Osteoblast (primary cell): Measurements from ENCODE around the gene OR9I1. TPM values are rescaled to one million over a fixed set of nuclear protein-coding genes. Genes with fewer than 3 reads are reported as not detected.
A peak's percentile ranks its signal among the peaks of the same experiment; 100 is the strongest.

ENCODE experiments used
- DNase-seq: peaks from one replicate; pipeline ENCODE4 v3.0.0; 2011; ENCODE audit warnings: low spot score, mixed read lengths; ENCODE audit not compliant: insufficient read length; ENCODE audit errors: missing footprints
- H2AFZ ChIP-seq: 2 replicates; pipeline ENCODE4 v1.6.0; 2011; ENCODE audit warnings: mild to moderate bottlenecking, low read length
- H3K27ac ChIP-seq: 2 replicates; pipeline ENCODE4 v1.5.1; 2011; ENCODE audit warnings: mild to moderate bottlenecking, low read depth, low read length, moderate library complexity
- H3K27me3 ChIP-seq: 2 replicates; pipeline ENCODE4 v1.6.0; 2012; ENCODE audit warnings: mild to moderate bottlenecking, control low read depth, inconsistent platforms, low read length, moderate library complexity; ENCODE audit not compliant: insufficient read depth
- H3K36me3 ChIP-seq: 2 replicates; pipeline ENCODE4 v1.5.1; 2011; ENCODE audit warnings: mild to moderate bottlenecking, low read length, control low read depth, moderate library complexity; ENCODE audit not compliant: insufficient read depth
- H3K4me1 ChIP-seq: 2 replicates; pipeline ENCODE4 v1.5.1; 2011; ENCODE audit warnings: mild to moderate bottlenecking, low read length, control low read depth, moderate library complexity; ENCODE audit not compliant: insufficient read depth
- H3K4me2 ChIP-seq: 2 replicates; pipeline ENCODE4 v1.6.0; 2011; ENCODE audit warnings: mild to moderate bottlenecking, low read length; ENCODE audit not compliant: insufficient read depth
- H3K4me3 ChIP-seq: fragments of 200-600 bp; sonication (generic); 3 replicates; pipeline ENCODE4 v1.5.1; 2012; ENCODE audit warnings: mild to moderate bottlenecking, low read length, inconsistent platforms; ENCODE audit not compliant: insufficient read depth
- H3K79me2 ChIP-seq: 2 replicates; pipeline ENCODE4 v1.6.0; 2012; ENCODE audit warnings: mild to moderate bottlenecking, low read length, control low read depth, inconsistent platforms; ENCODE audit not compliant: insufficient read depth
- H3K9me3 ChIP-seq: 2 replicates; pipeline ENCODE4 v1.5.1; 2011; ENCODE audit warnings: low read depth, low read length, control low read depth
- H4K20me1 ChIP-seq: 2 replicates; pipeline ENCODE4 v1.6.0; 2012; ENCODE audit warnings: mild to moderate bottlenecking, low read length, control low read depth; ENCODE audit not compliant: insufficient read depth
- CTCF ChIP-seq: IDR thresholded peaks from 2 replicates; pipeline ENCODE4 v1.5.1; 2011; ENCODE audit warnings: mild to moderate bottlenecking, low read depth, low read length, moderate library complexity; ENCODE audit errors: extremely low read depth
- total RNA-seq: library from RNA; depleted of rRNA; stranded (reverse); fragments of >200 nt; gene quantifications from 2 replicates; pipeline ENCODE4 v1.2.3, GENCODE V29; 2012

The OR9I1 gene
- total RNA-seq, 1 donor, result not detected

DNA sequence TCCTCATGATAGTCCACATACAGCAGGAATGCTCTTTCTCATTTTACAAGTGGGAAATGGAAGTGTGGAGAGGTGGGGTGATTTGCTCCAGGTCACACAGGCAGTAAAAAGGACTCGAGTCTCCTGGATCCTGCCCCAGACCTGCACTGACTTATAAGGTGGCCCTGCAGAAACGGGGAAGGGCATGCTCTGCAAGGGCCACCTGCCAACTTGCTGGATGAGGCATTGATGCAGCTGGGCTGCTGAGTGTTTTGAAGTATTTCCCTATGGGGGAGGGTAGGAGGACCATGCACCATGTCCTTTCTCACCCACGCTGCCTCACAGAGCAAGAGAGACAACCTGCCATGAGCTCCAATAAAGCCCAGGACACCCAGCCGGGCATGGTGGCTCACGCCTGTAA lies 57.6 kb downstream of the OR9I1 start:
- H3K4me2 ChIP-seq, result no peak overlapping the region
- H3K9me3 ChIP-seq, result no peaks in the 10 kb centered on the region
- no peak overlapping the region for H2AFZ ChIP-seq
- H4K20me1 ChIP-seq, result no peaks in the 10 kb centered on the region
- H3K4me3 ChIP-seq, result no peak overlapping the region
- DNase-seq, result peak; percentile 1
- H3K4me1 ChIP-seq, result no peaks in the 10 kb centered on the region
- no peaks in the 10 kb centered on the region for H3K27me3 ChIP-seq
- no peaks in the 10 kb centered on the region for H3K79me2 ChIP-seq
- no peak overlapping the region for H3K27ac ChIP-seq
- H3K36me3 ChIP-seq, result no peaks in the 10 kb centered on the region
- no peak for TF ChIP-seq CTCF

Other genes starting within 250 kb of the OR9I1 start
- gene OR9Q1, start 101.6 kb downstream of the OR9I1 start, total RNA-seq, result not detected in 2 replicates
- not detected in 2 replicates for gene OR6Q1, start 94.6 kb downstream of the OR9I1 start, total RNA-seq
- not detected in 2 replicates for gene OR9Q2, start 63.5 kb upstream of the OR9I1 start, total RNA-seq
- not detected in 2 replicates for gene OR1S2, start 78.6 kb upstream of the OR9I1 start, total RNA-seq
- gene OR1S1, start 87.2 kb upstream of the OR9I1 start, total RNA-seq, result not detected in 2 replicates
- not detected in 2 replicates for gene OR10Q1, start 103.4 kb upstream of the OR9I1 start, total RNA-seq
- gene OR10W1, start 142.7 kb upstream of the OR9I1 start, total RNA-seq, result not detected in 2 replicates
- gene OR5B17, start 233.5 kb upstream of the OR9I1 start, total RNA-seq, result not detected in 2 replicates